Hepatocyte (in vitro differentiated cells): ENCODE results near the gene CHID1. TPM values are rescaled to one million over a fixed set of nuclear protein-coding genes. Genes with fewer than 3 reads are reported as not detected.

Experiments used
- DNase-seq: peaks from one replicate; pipeline ENCODE4 v3.0.0-alpha.2; 2016; ENCODE audit warnings: low spot score
- H2AFZ ChIP-seq: fragments of 200-600 bp; sonication (generic); 2 replicates; pipeline ENCODE4 v1.6.0; 2016; ENCODE audit warnings: antibody characterized with exemption, mild to moderate bottlenecking
- H3K27ac ChIP-seq: fragments of 200-600 bp; sonication (generic); 2 replicates; pipeline ENCODE4 v1.5.1; 2016; ENCODE audit warnings: mild to moderate bottlenecking
- H3K27me3 ChIP-seq: fragments of 200-600 bp; sonication (generic); 2 replicates; pipeline ENCODE4 v1.6.1; 2016
- H3K36me3 ChIP-seq: fragments of 200-600 bp; sonication (generic); replicated peaks from 2 replicates; pipeline ENCODE4 v1.5.1; 2016; ENCODE audit warnings: low read depth; ENCODE audit not compliant: insufficient read depth
- H3K4me1 ChIP-seq: fragments of 200-600 bp; sonication (generic); 2 replicates; pipeline ENCODE4 v1.5.1; 2016; ENCODE audit warnings: mild to moderate bottlenecking, moderate library complexity; ENCODE audit not compliant: insufficient read depth
- H3K4me2 ChIP-seq: fragments of 200-600 bp; sonication (generic); 2 replicates; pipeline ENCODE4 v1.6.0; 2016
- H3K4me3 ChIP-seq: fragments of 200-600 bp; sonication (generic); 2 replicates; pipeline ENCODE4 v1.5.1; 2016; ENCODE audit warnings: mild to moderate bottlenecking
- H3K79me2 ChIP-seq: fragments of 200-600 bp; sonication (generic); 2 replicates; pipeline ENCODE4 v1.6.0; 2017; ENCODE audit warnings: mild to moderate bottlenecking
- H3K9me2 ChIP-seq: fragments of 200-600 bp; sonication (generic); replicated peaks from 2 replicates; pipeline ENCODE4 v1.6.0; 2017; ENCODE audit warnings: mild to moderate bottlenecking; ENCODE audit not compliant: insufficient read depth
- H3K9me3 ChIP-seq: fragments of 200-600 bp; sonication (generic); 2 replicates; pipeline ENCODE4 v1.5.1; 2016; ENCODE audit warnings: low read depth, mild to moderate bottlenecking
- H4K20me1 ChIP-seq: fragments of 200-600 bp; sonication (generic); 2 replicates; pipeline ENCODE4 v1.6.0; 2016; ENCODE audit warnings: mild to moderate bottlenecking; ENCODE audit not compliant: insufficient read depth, poor library complexity, severe bottlenecking
- CTCF ChIP-seq: fragments of 200-600 bp; sonication (generic); IDR thresholded peaks from 2 replicates; pipeline ENCODE4 v1.5.1; 2016; ENCODE audit warnings: antibody characterized with exemption, mild to moderate bottlenecking; ENCODE audit not compliant: poor library complexity
- EZH2 ChIP-seq: fragments of 200-600 bp; sonication (generic); IDR thresholded peaks from 2 replicates; pipeline ENCODE4 v1.6.1; 2016; ENCODE audit warnings: antibody characterized with exemption, mild to moderate bottlenecking, borderline replicate concordance
- EZH2phosphoT487 ChIP-seq: fragments of 200-600 bp; sonication (generic); IDR thresholded peaks from one replicate; pipeline ENCODE4 v1.6.1; 2018; ENCODE audit warnings: antibody characterized with exemption, mild to moderate bottlenecking, low read depth, moderate library complexity; ENCODE audit not compliant: unreplicated experiment, severe bottlenecking
- WGBS: methylation state at CpG from one replicate; pipeline ENCODE4 v1.1.6; 2016; ENCODE audit warnings: low lambda C conversion rate; ENCODE audit errors: missing lambda C conversion rate; 5-methylcytosine and 5-hydroxymethylcytosine counted together
- polyA plus RNA-seq: library from polyadenylated mRNA; unstranded; fragments of >200 nt; fragmentation: Nextera tagmentation; extraction: Ambion mirVana; gene quantifications from 2 replicates; pipeline ENCODE4 v1.2.1, GENCODE V29; 2016
- total RNA-seq: library from RNA; depleted of rRNA; stranded (reverse); fragments of >200 nt; gene quantifications from 2 replicates; pipeline ENCODE4 v1.2.3, GENCODE V29; 2014

CHID1 gene
- total and polyA plus RNA-seq, 2 experiments from 2014 or later: 92.4 to 155 TPM

- 95% methylated on average over 12 of the region's 12 CpGs for WGBS
- peaks cover under 1% of the 10 kb centered on the region for H3K4me1 ChIP-seq
Observed at GRCh38 chr11:868802-869201, 41.8 kb downstream of the CHID1 start.

GRCh38 chr11:868394-868793, 42.2 kb downstream of the CHID1 start:
- Histone ChIP-seq H4K20me1 (no peaks in the 10 kb centered on the region), H3K9me2 (no peaks in the 10 kb centered on the region), H3K36me3 (no peaks in the 10 kb centered on the region), H3K9me3 (no peaks in the 10 kb centered on the region), H3K4me2 (no peak overlapping the region), H3K79me2 (no peaks in the 10 kb centered on the region), H3K4me1 (peaks cover 4% of the 10 kb centered on the region), H2AFZ (no peak overlapping the region), H3K27ac (no peak overlapping the region), H3K27me3 (no peaks in the 10 kb centered on the region), H3K4me3 (no peak overlapping the region)
- TF ChIP-seq EZH2phosphoT487 (no peak), CTCF (no peak), EZH2 (no peak)
- DNase-seq: no peak
- WGBS: 93% methylated on average over 17 of the region's 17 CpGs

More at GRCh38 chr11:868802-869201, 41.8 kb downstream of the CHID1 start:
- no peaks in the 10 kb centered on the region for H3K27me3 ChIP-seq
- DNase-seq: no peak
- no peaks in the 10 kb centered on the region for H3K36me3 ChIP-seq
- no peak overlapping the region for H2AFZ ChIP-seq
- TF ChIP-seq EZH2phosphoT487 (no peak), EZH2 (no peak), CTCF (no peak)
- no peaks in the 10 kb centered on the region for H3K79me2 ChIP-seq
- no peak overlapping the region for H3K27ac ChIP-seq
- no peaks in the 10 kb centered on the region for H4K20me1 ChIP-seq
- no peak overlapping the region for H3K4me2 ChIP-seq
- no peak overlapping the region for H3K4me3 ChIP-seq
- no peaks in the 10 kb centered on the region for H3K9me3 ChIP-seq
- no peaks in the 10 kb centered on the region for H3K9me2 ChIP-seq

- H4K20me1 ChIP-seq: no peaks in the 10 kb centered on the region
- H3K79me2 ChIP-seq: no peaks in the 10 kb centered on the region
- peaks cover 9% of the 10 kb centered on the region for H3K4me1 ChIP-seq
- no peaks in the 10 kb centered on the region for H3K9me2 ChIP-seq
- H3K36me3 ChIP-seq: no peaks in the 10 kb centered on the region
- whole genome bisulfite sequencing: 95% methylated on average over 8 of the region's 8 CpGs
- H3K27ac ChIP-seq: no peak overlapping the region
- no peak for TF ChIP-seq EZH2
- TF ChIP-seq EZH2phosphoT487: no peak
- H3K27me3 ChIP-seq: no peaks in the 10 kb centered on the region
- no peak overlapping the region for H3K4me3 ChIP-seq
- H2AFZ ChIP-seq: no peak overlapping the region
- no peak for DNase-seq
- H3K4me2 ChIP-seq: no peak overlapping the region
- no peaks in the 10 kb centered on the region for H3K9me3 ChIP-seq
Observed at GRCh38 chr11:867856-868358, 42.7 kb downstream of the CHID1 start.

- no peaks in the 10 kb centered on the region for H3K36me3 ChIP-seq
- TF ChIP-seq EZH2 (no peak), EZH2phosphoT487 (no peak), CTCF (no peak)
- no peaks in the 10 kb centered on the region for H3K27me3 ChIP-seq
- no peaks in the 10 kb centered on the region for H3K9me3 ChIP-seq
- no peaks in the 10 kb centered on the region for H3K79me2 ChIP-seq
- no peak overlapping the region for H3K4me2 ChIP-seq
- WGBS: 94% methylated on average over 14 of the region's 14 CpGs
- no peak overlapping the region for H2AFZ ChIP-seq
- no peaks in the 10 kb centered on the region for H4K20me1 ChIP-seq
- H3K4me3 ChIP-seq: no peak overlapping the region
- no peaks in the 10 kb centered on the region for H3K9me2 ChIP-seq
- DNase-seq: no peak
- no peak overlapping the region for H3K27ac ChIP-seq
- peaks cover 21% of the 10 kb centered on the region for H3K4me1 ChIP-seq
Observed at GRCh38 chr11:866481-866880, 44.1 kb downstream of the CHID1 start.
